GM18520 (cell line): ENCODE results near the gene LUM.
"Not testable (repeated sequence)": the region's sequence is repeated elsewhere in the genome, so short reads cannot be mapped to it uniquely, and the experiment has no call there.

ENCODE experiments used
- ATAC-seq: cut with Tn5 transposase; IDR thresholded peaks from one replicate; pipeline ENCODE4 v1.9.1; 2021; ENCODE audit not compliant: unreplicated experiment

The LUM gene

GRCh38 chr12:91110311-91110924, 876 bp downstream of the LUM start:
- no peak for ATAC-seq

GRCh38 chr12:91109581-91110310, 1.5 kb downstream of the LUM start:
- no peak for ATAC-seq

DNA sequence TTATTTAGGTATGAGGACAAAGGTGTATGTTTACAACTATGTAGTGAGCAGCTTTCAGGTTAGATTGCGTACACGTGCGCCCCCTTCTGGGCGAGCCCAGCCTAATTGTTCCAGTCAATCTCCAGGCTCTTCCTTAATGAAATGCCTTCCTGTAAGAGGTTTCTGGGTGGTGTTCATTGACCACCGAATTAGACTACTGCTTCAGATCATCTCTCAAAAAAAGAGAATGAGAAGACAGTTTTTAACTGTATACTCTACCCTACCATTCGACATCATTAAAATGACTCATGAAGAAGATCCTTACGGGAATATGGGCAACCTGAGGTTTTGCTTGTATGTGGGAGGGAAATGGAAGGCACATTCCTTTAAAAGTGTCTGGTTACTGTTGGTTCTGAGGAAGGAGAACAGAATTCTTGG, 2.1 kb downstream of the LUM start:
- peak; percentile 51 for ATAC-seq

GRCh38 chr12:91108196-91108755, 3.0 kb downstream of the LUM start:
- ATAC-seq = no peak

- ATAC-seq = no peak
These were observed 5.0 kb downstream of the LUM start for GRCh38 chr12:91106283-91106682.

GRCh38 chr12:91105807-91106206, 5.5 kb downstream of the LUM start:
- ATAC-seq = no peak

- peak; percentile 68 for ATAC-seq
These were observed 6.4 kb downstream of the LUM start for GRCh38 chr12:91104812-91105466.

DNA sequence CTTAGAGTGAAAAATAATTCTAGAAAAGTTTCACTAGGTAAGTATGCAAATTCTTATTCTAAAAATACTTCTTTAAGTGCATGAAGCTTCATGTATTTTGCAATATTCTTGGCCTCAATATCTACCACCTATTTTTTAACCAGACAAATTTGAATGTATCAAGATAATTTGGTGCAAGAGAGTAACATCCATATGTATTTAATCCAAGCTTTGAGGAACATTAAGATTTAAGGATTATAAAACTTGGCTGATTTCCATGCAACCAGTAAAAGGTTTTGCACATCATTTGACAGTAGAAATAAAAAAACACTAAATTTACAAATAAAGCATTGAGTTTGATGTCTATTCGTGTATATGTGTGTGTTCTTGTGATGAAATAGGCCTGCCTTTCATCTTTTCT, 7.7 kb downstream of the LUM start:
- no peak for ATAC-seq

DNA sequence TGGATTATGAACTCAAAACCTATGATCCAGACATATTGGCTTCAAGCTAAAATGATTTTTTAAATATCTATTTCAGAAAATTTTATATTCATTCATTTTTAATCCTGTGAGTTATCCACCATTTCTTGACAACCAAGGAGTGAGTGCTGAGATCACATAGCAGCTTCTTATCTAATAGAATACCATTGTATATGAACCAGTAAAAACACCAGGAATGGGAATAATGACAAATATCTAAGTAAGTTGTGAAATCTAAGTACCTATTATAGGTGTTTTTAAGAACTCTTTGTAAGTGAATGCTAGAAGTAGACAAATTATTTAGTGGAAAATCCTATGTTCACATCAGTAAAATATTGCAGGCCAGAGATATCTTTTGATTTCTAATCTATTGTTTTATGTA, 8.2 kb downstream of the LUM start:
- ATAC-seq = no peak

DNA sequence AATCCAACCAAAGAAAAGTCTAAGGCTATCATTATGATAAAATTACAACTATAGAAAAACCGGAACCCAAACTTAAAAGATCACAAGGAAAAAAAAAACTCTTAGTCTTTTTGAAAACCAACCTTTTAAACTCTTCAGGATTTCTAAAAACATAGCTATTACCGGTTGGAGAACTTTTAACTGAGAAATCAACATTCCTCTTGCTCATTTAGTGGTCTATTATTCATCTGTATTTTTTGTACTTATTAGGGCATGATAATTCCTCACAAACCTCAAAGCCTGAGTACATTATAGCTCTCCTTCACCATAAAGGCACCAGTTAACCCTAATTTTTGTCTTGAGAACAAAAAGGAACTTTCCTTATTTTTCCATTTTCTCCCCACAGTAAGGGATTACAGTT, 10.4 kb downstream of the LUM start:
- no peak for ATAC-seq

GRCh38 chr12:91099836-91100235, 11.5 kb downstream of the LUM start:
- ATAC-seq = no peak

DNA sequence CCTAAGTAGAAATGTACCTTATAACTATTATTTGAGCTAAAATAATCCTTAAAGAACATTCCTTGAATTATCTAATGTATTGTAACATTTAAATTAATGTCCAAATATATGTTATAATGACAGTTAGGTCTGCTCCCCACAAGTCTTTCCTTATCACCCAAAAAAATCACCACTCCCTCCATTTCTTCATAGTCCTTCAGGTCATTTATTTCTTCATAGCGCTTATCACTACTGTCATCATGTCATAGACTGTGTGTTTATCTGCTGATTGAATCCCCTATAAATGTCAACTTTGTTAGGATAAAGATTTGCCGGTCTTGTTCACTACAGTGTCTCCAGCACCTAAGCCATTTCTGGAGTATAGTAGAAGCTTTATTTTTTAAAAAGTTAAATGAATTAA, 12.0 kb downstream of the LUM start:
- ATAC-seq = no peak

DNA sequence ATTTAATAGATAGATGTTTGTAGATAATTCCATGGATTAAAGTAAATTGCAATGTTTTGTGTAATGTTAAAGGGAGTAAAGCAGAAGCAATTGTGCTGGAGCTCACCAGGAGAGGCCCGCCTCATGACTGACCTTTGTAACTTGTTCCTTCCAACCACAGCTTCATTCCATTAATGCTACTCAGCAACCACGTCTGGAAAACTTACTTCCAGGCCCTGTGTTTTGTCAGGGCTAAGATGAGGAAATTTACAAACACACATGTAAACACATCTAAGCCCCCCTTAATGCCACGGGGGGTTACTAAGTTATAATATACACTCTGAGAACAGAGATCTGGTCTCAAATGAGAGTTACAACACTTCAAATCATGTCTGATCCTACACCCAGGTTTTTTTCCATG, 12.4 kb downstream of the LUM start:
- no peak for ATAC-seq

DNA sequence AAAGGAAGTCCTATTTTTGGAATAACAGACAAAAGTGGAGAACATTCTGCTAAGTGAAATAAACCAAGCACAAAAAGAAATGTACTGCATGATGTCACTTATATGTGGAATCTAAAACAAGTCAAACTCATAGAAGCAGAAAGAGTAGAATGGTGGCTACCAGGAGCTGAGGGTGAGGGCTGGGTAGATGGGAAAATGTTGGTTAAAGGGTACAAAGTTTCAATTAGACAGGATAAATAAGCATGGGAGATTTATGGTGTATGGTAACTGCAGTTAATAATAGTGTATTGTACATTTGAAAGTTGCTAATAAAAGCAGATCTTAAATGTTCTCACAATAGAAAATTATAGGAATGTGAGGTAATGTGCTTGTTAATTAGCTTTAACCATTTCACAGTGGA, 12.8 kb downstream of the LUM start:
- ATAC-seq = no peak

DNA sequence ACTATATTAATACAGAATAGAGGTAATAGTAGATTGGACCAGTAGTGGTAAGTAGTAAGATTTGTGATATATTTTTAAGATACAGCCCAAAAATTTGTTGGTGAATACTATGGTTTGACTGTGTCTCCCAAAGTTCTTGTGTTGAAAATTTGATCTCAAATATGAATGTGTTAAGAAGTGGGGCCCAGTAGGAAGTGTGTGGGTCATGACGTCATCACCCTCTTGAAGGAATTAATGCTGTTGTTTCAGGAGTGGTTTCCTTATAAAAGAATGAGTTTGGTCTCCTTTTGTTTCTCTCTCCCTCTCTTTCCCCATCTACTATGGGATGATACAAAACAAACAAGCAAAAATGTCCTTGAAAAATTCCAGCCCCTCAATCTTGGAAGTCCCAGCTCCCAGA, 16.3 kb downstream of the LUM start:
- ATAC-seq = no peak

- no peak for ATAC-seq
These were observed 17.1 kb downstream of the LUM start for GRCh38 chr12:91094032-91094662.

- no peak for ATAC-seq
These were observed 18.0 kb downstream of the LUM start for GRCh38 chr12:91093341-91093740.

DNA sequence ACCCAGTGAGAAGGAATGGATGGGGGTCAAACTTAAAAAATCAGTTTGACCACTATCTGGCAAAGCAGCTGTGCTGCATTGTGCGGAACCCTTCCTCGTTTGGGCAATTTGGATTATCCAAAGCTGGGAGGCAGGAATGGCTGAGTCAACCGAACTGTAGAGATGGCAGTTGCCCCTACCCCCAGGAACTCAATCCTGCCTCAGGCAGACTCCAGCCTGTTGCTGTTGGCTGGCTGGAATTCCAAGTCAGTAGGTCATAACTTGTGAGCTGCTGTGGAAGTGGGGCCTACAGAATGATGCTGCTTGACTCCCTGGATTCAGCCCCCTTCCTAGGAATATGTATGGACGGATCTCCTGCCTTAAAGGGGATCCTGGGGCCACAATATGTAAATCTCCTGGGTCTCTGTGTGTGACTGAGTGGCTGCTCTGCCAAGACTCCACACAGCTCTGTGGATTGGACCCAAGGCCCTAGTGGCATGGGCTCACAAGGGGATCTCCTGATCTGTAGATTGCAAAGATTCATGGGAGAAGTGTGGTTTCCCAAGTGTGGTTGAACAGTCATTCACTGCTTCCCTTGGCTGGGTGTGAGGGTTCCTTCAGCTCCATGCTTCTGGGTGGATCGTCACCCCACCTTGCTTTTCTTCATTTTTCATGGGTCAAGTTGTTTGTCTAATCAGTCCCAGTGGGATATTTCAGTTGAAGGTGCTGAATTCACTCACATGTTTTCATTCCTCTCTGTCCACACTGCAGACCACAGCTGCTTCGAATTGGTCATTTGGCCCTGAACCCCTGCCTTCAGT, 19.2 kb downstream of the LUM start:
- ATAC-seq = no peak

DNA sequence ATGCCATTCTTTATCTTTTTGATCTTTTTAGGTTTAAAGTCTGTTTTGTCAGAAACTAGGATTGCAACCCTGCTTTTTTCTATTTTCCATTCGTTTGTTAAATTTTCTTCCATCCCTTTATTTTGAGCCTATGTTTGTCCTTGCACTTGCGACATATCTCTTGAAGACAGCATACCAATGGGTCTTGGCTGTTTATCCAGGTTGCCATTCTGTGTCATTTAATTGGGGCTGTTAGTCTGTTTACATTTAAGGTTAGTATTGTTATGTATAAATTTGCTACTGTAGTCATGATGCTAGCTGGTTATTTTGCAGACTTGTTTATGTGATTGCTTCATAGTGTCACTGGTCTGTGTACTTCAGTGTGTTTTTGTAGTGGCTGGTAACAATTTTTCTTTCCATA, 21.3 kb downstream of the LUM start:
- not testable (repeated sequence) for ATAC-seq

- ATAC-seq = no peak
These were observed 31.3 kb downstream of the LUM start for GRCh38 chr12:91080041-91080440.

DNA sequence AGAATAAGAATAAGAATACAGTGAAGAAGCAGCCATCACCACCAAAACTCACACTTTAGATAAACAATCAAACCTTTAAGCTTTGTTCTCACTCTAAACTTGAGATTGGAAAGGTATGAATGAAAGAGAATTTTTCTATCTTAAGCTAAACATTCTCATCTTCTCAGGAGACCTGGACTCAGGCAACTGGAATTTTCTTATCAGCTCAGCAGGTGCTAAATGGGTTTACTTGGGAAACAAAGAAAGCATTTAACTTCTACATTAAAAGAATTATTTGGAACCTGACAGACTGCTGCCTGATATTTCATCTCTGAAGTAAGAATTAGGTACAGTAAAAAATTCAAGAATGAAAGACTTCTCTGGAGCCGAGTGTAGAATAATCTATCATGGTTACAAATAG, 32.8 kb downstream of the LUM start:
- no peak for ATAC-seq
